OCI-LY1 (cell line): ENCODE results near the gene FHL1.

ENCODE experiments used
- H2AFZ ChIP-seq: fragments of 200-600 bp; sonication (generic), shearing (Covaris generic); 2 replicates; pipeline ENCODE4 v1.6.0; 2014; ENCODE audit warnings: antibody characterized with exemption, mild to moderate bottlenecking, low read length
- H3F3A ChIP-seq: fragments of 200-600 bp; sonication (generic), shearing (Covaris generic); 2 replicates; pipeline ENCODE4 v1.6.0; 2014; ENCODE audit warnings: mild to moderate bottlenecking, antibody characterized with exemption, low read length, moderate library complexity; ENCODE audit not compliant: insufficient read depth
- H3K27ac ChIP-seq: fragments of 200-600 bp; sonication (generic); 2 replicates; pipeline ENCODE4 v1.5.1; 2014; ENCODE audit warnings: low read length, mixed run types, mild to moderate bottlenecking, low read depth; ENCODE audit not compliant: poor library complexity, severe bottlenecking
- H3K27me3 ChIP-seq: fragments of 200-600 bp; sonication (generic); 2 replicates; pipeline ENCODE4 v1.6.0; 2014; ENCODE audit warnings: antibody characterized with exemption, mild to moderate bottlenecking, low read length, moderate library complexity; ENCODE audit not compliant: insufficient read depth
- H3K36me3 ChIP-seq: fragments of 200-600 bp; sonication (generic); 2 replicates; pipeline ENCODE4 v1.6.1; 2014; ENCODE audit warnings: mild to moderate bottlenecking, antibody characterized with exemption, low read length, moderate library complexity, mixed read lengths; ENCODE audit not compliant: insufficient read depth
- H3K4me1 ChIP-seq: fragments of 200-600 bp; sonication (generic); 2 replicates; pipeline ENCODE4 v1.5.1; 2014; ENCODE audit warnings: mild to moderate bottlenecking, low read length, moderate library complexity; ENCODE audit not compliant: insufficient read depth, severe bottlenecking
- H3K4me2 ChIP-seq: fragments of 200-600 bp; sonication (generic), shearing (Covaris generic); 2 replicates; pipeline ENCODE4 v1.6.1; 2014; ENCODE audit warnings: low read length
- H3K4me3 ChIP-seq: fragments of 200-600 bp; sonication (generic); 2 replicates; pipeline ENCODE4 v1.5.1; 2014; ENCODE audit warnings: low read length, low read depth, mild to moderate bottlenecking, mixed read lengths; ENCODE audit not compliant: poor library complexity, severe bottlenecking
- H3K79me2 ChIP-seq: fragments of 200-600 bp; shearing (Covaris generic); 2 replicates; pipeline ENCODE4 v1.6.1; 2016; ENCODE audit warnings: mixed run types, low read length, mixed read lengths; ENCODE audit not compliant: insufficient read depth
- H3K9ac ChIP-seq: fragments of 200-600 bp; sonication (generic), shearing (Covaris generic); 2 replicates; pipeline ENCODE4 v1.6.1; 2014; ENCODE audit warnings: mild to moderate bottlenecking, low read length, mixed read lengths
- H3K9me2 ChIP-seq: fragments of 200-600 bp; sonication (generic), shearing (Covaris generic); 2 replicates; pipeline ENCODE4 v1.6.1; 2014; ENCODE audit warnings: low read depth, mild to moderate bottlenecking, low read length, mixed read lengths
- H3K9me3 ChIP-seq: fragments of 200-600 bp; shearing (Covaris generic); 2 replicates; pipeline ENCODE4 v1.6.1; 2014; ENCODE audit warnings: low read length, mixed read lengths
- H4K20me1 ChIP-seq: fragments of 200-600 bp; sonication (generic), shearing (Covaris generic); 2 replicates; pipeline ENCODE4 v1.6.0; 2016; ENCODE audit warnings: mild to moderate bottlenecking, low read length; ENCODE audit not compliant: insufficient read depth
- CTCF ChIP-seq: fragments of 200-600 bp; sonication (generic), shearing (Covaris generic); IDR thresholded peaks from 2 replicates; pipeline ENCODE4 v1.5.1; 2017; ENCODE audit warnings: mild to moderate bottlenecking, antibody characterized with exemption, low read length, moderate library complexity, mixed read lengths
- EZH2 ChIP-seq: fragments of 200-600 bp; sonication (generic), shearing (Covaris generic); IDR thresholded peaks from 2 replicates; pipeline ENCODE4 v1.8.0; 2017; ENCODE audit warnings: borderline replicate concordance, mixed run types, mild to moderate bottlenecking, antibody characterized with exemption, low read length, moderate library complexity, mixed read lengths

The FHL1 gene

GRCh38 chrX:136251041-136251991, 104.0 kb downstream of the FHL1 start, which contains the start of gene MAP7D3:
TSS of gene MAP7D3 (minus strand) at chrX:136251400. CDS start at chrX:136251358, 42 bp downstream.
- Histone ChIP-seq H3K36me3 (no peaks in the 10 kb centered on the region), H3K4me3 (peak within 1 kb of the TSS; percentile 90), H3K27me3 (no peaks in the 10 kb centered on the region), H2AFZ (no peak within 1 kb of the TSS), H3K27ac (no peak within 1 kb of the TSS), H3K4me1 (peaks cover 15% of the 10 kb centered on the region), H3K79me2 (peaks cover 9% of the 10 kb centered on the region; the same call in 1 of the 2 replicates), H3K9ac (peak within 1 kb of the TSS; percentile 93), H3K9me2 (no peaks in the 10 kb centered on the region), H3K9me3 (no peaks in the 10 kb centered on the region), H4K20me1 (no peaks in the 10 kb centered on the region), H3K4me2 (peak within 1 kb of the TSS; percentile 88), H3F3A (no peaks in the 10 kb centered on the region)
- TF ChIP-seq EZH2 (no peak), CTCF (no peak)

GRCh38 chrX:136255541-136255940, 108.2 kb downstream of the FHL1 start:
- Histone ChIP-seq H3K4me1 (peaks cover 4% of the 10 kb centered on the region), H3K79me2 (no peaks in the 10 kb centered on the region; the same call in 1 of the 2 replicates), H4K20me1 (no peaks in the 10 kb centered on the region), H3K4me3 (no peak overlapping the region), H2AFZ (no peak overlapping the region), H3K9me2 (no peaks in the 10 kb centered on the region), H3K9ac (no peak overlapping the region), H3K27ac (no peak overlapping the region), H3K36me3 (no peaks in the 10 kb centered on the region), H3F3A (no peaks in the 10 kb centered on the region), H3K9me3 (no peaks in the 10 kb centered on the region), H3K4me2 (no peak overlapping the region), H3K27me3 (no peaks in the 10 kb centered on the region)
- TF ChIP-seq EZH2: no peak
- no peak for TF ChIP-seq CTCF

GRCh38 chrX:136256026-136256425, 108.7 kb downstream of the FHL1 start:
- Histone ChIP-seq H3K4me3 (no peak overlapping the region), H4K20me1 (no peaks in the 10 kb centered on the region), H3K9ac (no peak overlapping the region), H3K27ac (no peak overlapping the region), H3F3A (no peaks in the 10 kb centered on the region), H3K9me3 (no peaks in the 10 kb centered on the region), H3K4me1 (peaks cover 4% of the 10 kb centered on the region), H3K36me3 (no peaks in the 10 kb centered on the region), H3K79me2 (no peaks in the 10 kb centered on the region), H3K9me2 (no peaks in the 10 kb centered on the region), H2AFZ (no peak overlapping the region), H3K4me2 (no peak overlapping the region), H3K27me3 (no peaks in the 10 kb centered on the region)
- TF ChIP-seq EZH2 (no peak), CTCF (no peak)
